Hippocampal formation (tissue), 2 donors: Measurements from ENCODE around the gene ZNF407.

Source experiments
- DNase-seq, 2 donors: peaks; one replicate each; lab custom pipeline; 2025; lab: John Stamatoyannopoulos, UW

The ZNF407 gene

GRCh38 chr18:75053028-75053629 lies 455.5 kb downstream of the ZNF407 start:
- DNase-seq, result no peak

- no peak for DNase-seq
These were observed 456.4 kb downstream of the ZNF407 start for GRCh38 chr18:75054046-75054445.

- DNase-seq, result no peak
These were observed 456.9 kb downstream of the ZNF407 start for GRCh38 chr18:75054611-75055010.

- DNase-seq, result no peak
These were observed 459.7 kb downstream of the ZNF407 start for GRCh38 chr18:75057169-75057960.

- DNase-seq, result no peak
These were observed 462.5 kb downstream of the ZNF407 start for GRCh38 chr18:75060185-75060584.

GRCh38 chr18:75062297-75062886 lies 464.7 kb downstream of the ZNF407 start:
- DNase-seq, result no peak

- DNase-seq, result no peak
These were observed 465.5 kb downstream of the ZNF407 start for GRCh38 chr18:75063196-75063595.

- no peak for DNase-seq
These were observed 466.2 kb downstream of the ZNF407 start for GRCh38 chr18:75063615-75064512.

GRCh38 chr18:75064513-75064905 lies 466.8 kb downstream of the ZNF407 start:
- no peak for DNase-seq

- no peak for DNase-seq
These were observed 467.8 kb downstream of the ZNF407 start for GRCh38 chr18:75065251-75066000.

GRCh38 chr18:75066021-75066880 lies 468.6 kb downstream of the ZNF407 start:
- DNase-seq, result no peak

- DNase-seq, result no peak
These were observed 469.3 kb downstream of the ZNF407 start for GRCh38 chr18:75066936-75067335.

GRCh38 chr18:75067996-75068645 lies 470.5 kb downstream of the ZNF407 start:
- DNase-seq, result no peak

GRCh38 chr18:75068682-75069435 lies 471.2 kb downstream of the ZNF407 start:
- DNase-seq, result no peak

- no peak for DNase-seq
These were observed 472.6 kb downstream of the ZNF407 start for GRCh38 chr18:75070235-75070624.

- no peak for DNase-seq
These were observed 473.2 kb downstream of the ZNF407 start for GRCh38 chr18:75070625-75071483.

- DNase-seq, result no peak
These were observed 473.8 kb downstream of the ZNF407 start for GRCh38 chr18:75071484-75071785.

GRCh38 chr18:75071866-75072671 lies 474.4 kb downstream of the ZNF407 start:
- DNase-seq, result no peak
